GM18498 (cell line): ENCODE measurements around the gene AKAP13.

ENCODE experiments used
- ATAC-seq: cut with Tn5 transposase; IDR thresholded peaks from one replicate; pipeline ENCODE4 v1.9.1; 2021; ENCODE audit warnings: mild to moderate bottlenecking, moderate library complexity; ENCODE audit not compliant: unreplicated experiment

The AKAP13 gene

GRCh38 chr15:85760531-85761371 is 380.3 kb downstream of the AKAP13 start:
- no peak for ATAC-seq

- ATAC-seq: no peak
Observed at GRCh38 chr15:85761635-85762034, 381.2 kb downstream of the AKAP13 start.

GRCh38 chr15:85762039-85762755 is 381.8 kb downstream of the AKAP13 start:
- ATAC-seq: no peak

- ATAC-seq: no peak
Observed at GRCh38 chr15:85762756-85763127, 382.3 kb downstream of the AKAP13 start.

GRCh38 chr15:85763157-85763556 is 382.8 kb downstream of the AKAP13 start:
- ATAC-seq: no peak

- ATAC-seq: no peak
Observed at GRCh38 chr15:85763673-85764633, 383.6 kb downstream of the AKAP13 start.

- no peak for ATAC-seq
Observed at GRCh38 chr15:85764649-85765277, 384.4 kb downstream of the AKAP13 start.

- ATAC-seq: no peak
Observed at GRCh38 chr15:85766001-85766831, 385.8 kb downstream of the AKAP13 start.

- ATAC-seq: no peak
Observed at GRCh38 chr15:85767785-85768529, 387.6 kb downstream of the AKAP13 start.

- ATAC-seq: no peak
Observed at GRCh38 chr15:85768595-85769168, 388.3 kb downstream of the AKAP13 start.

GRCh38 chr15:85769182-85769900 is 388.9 kb downstream of the AKAP13 start:
- ATAC-seq: no peak

GRCh38 chr15:85770096-85771041 is 390.0 kb downstream of the AKAP13 start:
- no peak for ATAC-seq

- no peak for ATAC-seq
Observed at GRCh38 chr15:85771271-85771670, 390.9 kb downstream of the AKAP13 start.

- no peak for ATAC-seq
Observed at GRCh38 chr15:85771781-85772445, 391.5 kb downstream of the AKAP13 start.

GRCh38 chr15:85772668-85773067 is 392.3 kb downstream of the AKAP13 start:
- no peak for ATAC-seq

GRCh38 chr15:85773249-85773648 is 392.8 kb downstream of the AKAP13 start:
- no peak for ATAC-seq
